NOMO-1 treated with dmso at 0.1 percent for 144 hours (cell line): ENCODE data around the gene MRPL39.

Experiments
- DNase-seq: peaks from one replicate; lab custom pipeline; 2025; ENCODE audit not compliant: unreplicated experiment; lab: John Stamatoyannopoulos, UW

MRPL39 gene

GRCh38 chr21:25541042-25541441 is 66.2 kb downstream of the MRPL39 start:
- no peak for DNase-seq

GRCh38 chr21:25539606-25540005 is 67.7 kb downstream of the MRPL39 start:
- DNase-seq, result no peak

- no peak for DNase-seq
Observed at GRCh38 chr21:25537174-25537573, 70.1 kb downstream of the MRPL39 start.

GRCh38 chr21:25536752-25537151 is 70.5 kb downstream of the MRPL39 start:
- no peak for DNase-seq

GRCh38 chr21:25535849-25536248 is 71.4 kb downstream of the MRPL39 start:
- DNase-seq, result no peak
